Mesendoderm (in vitro differentiated cells): ENCODE results near the gene CRYBB1.
A peak's percentile ranks its signal among the peaks of the same experiment; 100 is the strongest.

ENCODE experiments used
- DNase-seq: peaks from one replicate; pipeline ENCODE4 v3.0.0; 2013
- H2AK5ac ChIP-seq: 2 replicates; pipeline ENCODE4 v1.6.1; 2013; ENCODE audit warnings: low read length, inconsistent platforms
- H2BK120ac ChIP-seq: 2 replicates; pipeline ENCODE4 v1.6.1; 2013; ENCODE audit warnings: low read depth, mild to moderate bottlenecking, low read length, moderate library complexity, mixed read lengths
- H2BK15ac ChIP-seq: replicated peaks from 2 replicates; pipeline ENCODE4 v1.6.1; 2013; ENCODE audit warnings: low read depth, mild to moderate bottlenecking, moderate library complexity
- H2BK5ac ChIP-seq: 2 replicates; pipeline ENCODE4 v1.6.1; 2013; ENCODE audit warnings: low read length, inconsistent platforms
- H3K18ac ChIP-seq: 2 replicates; pipeline ENCODE4 v1.6.1; 2013; ENCODE audit warnings: mild to moderate bottlenecking, low read length, mixed read lengths
- H3K23ac ChIP-seq: one replicate; pipeline ENCODE4 v1.6.1; 2013; ENCODE audit warnings: low read length
- H3K27ac ChIP-seq: 2 replicates; pipeline ENCODE4 v1.5.1; 2013; ENCODE audit warnings: low read depth, mild to moderate bottlenecking, inconsistent platforms, low read length, moderate library complexity
- H3K27me3 ChIP-seq: 2 replicates; pipeline ENCODE4 v1.6.1; 2013; ENCODE audit warnings: low read length, control low read depth, mild to moderate bottlenecking, inconsistent platforms; ENCODE audit not compliant: insufficient read depth, poor library complexity
- H3K36me3 ChIP-seq: 2 replicates; pipeline ENCODE4 v1.6.1; 2013; ENCODE audit warnings: low read length, inconsistent platforms; ENCODE audit not compliant: control insufficient read depth, insufficient read depth
- H3K4ac ChIP-seq: one replicate; pipeline ENCODE4 v1.6.1; 2013; ENCODE audit warnings: low read depth, mild to moderate bottlenecking, low read length, moderate library complexity
- H3K4me1 ChIP-seq: 2 replicates; pipeline ENCODE4 v1.6.1; 2013; ENCODE audit warnings: low read depth, low read length, inconsistent platforms; ENCODE audit not compliant: control insufficient read depth
- H3K4me2 ChIP-seq: 2 replicates; pipeline ENCODE4 v1.6.1; 2013; ENCODE audit warnings: low read length
- H3K4me3 ChIP-seq: 2 replicates; pipeline ENCODE4 v1.5.1; 2013; ENCODE audit warnings: mild to moderate bottlenecking, low read length
- H3K56ac ChIP-seq: one replicate; pipeline ENCODE4 v1.6.1; 2013; ENCODE audit warnings: low read length
- H3K79me1 ChIP-seq: 2 replicates; pipeline ENCODE4 v1.6.1; 2013; ENCODE audit warnings: low read length, inconsistent platforms
- H3K79me2 ChIP-seq: 2 replicates; pipeline ENCODE4 v1.6.1; 2013; ENCODE audit warnings: mild to moderate bottlenecking, low read length; ENCODE audit not compliant: control insufficient read depth, insufficient read depth
- H3K9ac ChIP-seq: 2 replicates; pipeline ENCODE4 v1.6.1; 2013; ENCODE audit warnings: low read length, inconsistent platforms
- H4K5ac ChIP-seq: one replicate; pipeline ENCODE4 v1.6.1; 2013; ENCODE audit warnings: low read length
- H4K8ac ChIP-seq: one replicate; pipeline ENCODE4 v1.6.1; 2013; ENCODE audit warnings: low read depth, mild to moderate bottlenecking, control low read depth, low read length, moderate library complexity
- whole genome bisulfite sequencing: extraction: QIAGEN DNeasy Blood & Tissue Kit; methylation state at CpG from one replicate; pipeline ENCODE4 v1.1.7; 2013; ENCODE audit warnings: low lambda C conversion rate, missing lambda C conversion rate; ENCODE audit not compliant: insufficient coverage; ENCODE audit errors: extremely low coverage; 5-methylcytosine and 5-hydroxymethylcytosine counted together

Gene CRYBB1

DNA sequence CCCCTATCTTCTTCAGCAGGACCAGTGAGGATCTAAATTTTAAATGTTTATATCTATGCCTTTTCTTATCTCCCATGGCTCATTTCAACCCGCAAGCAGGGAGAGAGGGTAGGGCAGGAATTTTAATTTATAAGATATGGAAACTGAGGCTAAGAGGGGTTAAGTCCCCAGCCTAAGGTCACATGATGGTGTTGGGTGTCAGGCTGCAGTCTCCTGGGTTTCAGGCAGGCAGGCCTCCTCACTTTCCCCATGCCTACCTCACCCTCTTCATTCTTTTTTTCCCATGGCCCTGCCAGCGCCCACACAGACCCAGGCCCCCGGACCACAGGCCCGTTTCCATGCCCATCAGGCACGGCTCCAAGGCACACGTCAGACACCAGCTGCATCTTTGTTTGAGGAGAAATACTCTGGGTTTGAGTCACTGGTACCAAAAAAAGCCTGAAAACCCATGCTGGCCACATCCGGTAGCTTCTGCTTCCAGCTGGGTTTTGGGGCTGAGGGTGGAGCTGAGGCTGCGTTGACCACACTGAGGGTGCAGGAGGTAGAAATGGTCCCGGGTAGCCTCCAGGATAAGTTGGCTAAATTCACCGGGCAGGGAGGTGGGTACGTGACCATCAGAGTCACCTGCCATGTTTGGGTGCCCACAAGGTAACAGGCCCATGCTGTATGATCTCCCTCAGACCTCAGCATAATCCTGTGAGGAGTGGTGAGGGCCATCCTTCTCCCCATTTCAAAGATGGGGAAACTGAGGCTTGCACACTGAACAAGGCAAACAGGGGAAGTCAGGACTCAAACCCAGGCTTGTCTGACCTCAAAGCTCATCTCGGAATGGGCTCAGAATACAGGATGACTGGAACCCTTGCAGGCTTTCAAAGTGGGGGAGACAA is 7.5 kb downstream of the CRYBB1 start:
- Histone ChIP-seq H3K56ac (peak overlapping the region; percentile 59), H4K5ac (no peak overlapping the region), H2BK15ac (no peak overlapping the region), H3K79me2 (no peaks in the 10 kb centered on the region), H2AK5ac (peak overlapping the region; percentile 76), H3K27ac (no peak overlapping the region), H2BK5ac (no peak overlapping the region), H3K4ac (peak overlapping the region; percentile 2), H3K4me2 (no peak overlapping the region), H3K27me3 (no peaks in the 10 kb centered on the region), H3K9ac (no peak overlapping the region), H3K4me3 (no peak overlapping the region), H3K79me1 (no peaks in the 10 kb centered on the region), H4K8ac (no peak overlapping the region), H3K36me3 (no peaks in the 10 kb centered on the region), H3K18ac (no peak overlapping the region), H3K23ac (no peak overlapping the region), H2BK120ac (no peak overlapping the region), H3K4me1 (peaks cover 9% of the 10 kb centered on the region)
- no peak for DNase-seq
- WGBS = no CpG with 5 or more reads among the region's 12 CpGs

- Histone ChIP-seq H3K79me2 (no peaks in the 10 kb centered on the region), H2BK15ac (no peak overlapping the region), H4K5ac (no peak overlapping the region), H2BK5ac (no peak overlapping the region), H3K9ac (no peak overlapping the region), H3K36me3 (no peaks in the 10 kb centered on the region), H3K18ac (no peak overlapping the region), H3K4me2 (no peak overlapping the region), H4K8ac (no peak overlapping the region), H3K4ac (no peak overlapping the region), H2BK120ac (no peak overlapping the region), H3K4me1 (peaks cover 6% of the 10 kb centered on the region), H3K79me1 (no peaks in the 10 kb centered on the region), H3K27me3 (no peaks in the 10 kb centered on the region), H3K56ac (no peak overlapping the region), H3K23ac (no peak overlapping the region), H3K27ac (no peak overlapping the region), H3K4me3 (no peak overlapping the region), H2AK5ac (no peak overlapping the region)
- WGBS = 100% methylated on average over 2 of the region's 2 CpGs
- no peak for DNase-seq
These were observed 8.5 kb downstream of the CRYBB1 start for GRCh38 chr22:26609287-26609686.

GRCh38 chr22:26608129-26608528 is 9.7 kb downstream of the CRYBB1 start:
- Histone ChIP-seq H3K79me2 (no peaks in the 10 kb centered on the region), H3K36me3 (no peaks in the 10 kb centered on the region), H3K4me2 (no peak overlapping the region), H4K5ac (no peak overlapping the region), H2AK5ac (no peak overlapping the region), H3K18ac (no peak overlapping the region), H3K9ac (no peak overlapping the region), H3K4me1 (peaks cover 5% of the 10 kb centered on the region), H4K8ac (no peak overlapping the region), H2BK15ac (no peak overlapping the region), H3K27ac (no peak overlapping the region), H2BK120ac (no peak overlapping the region), H3K56ac (no peak overlapping the region), H2BK5ac (no peak overlapping the region), H3K27me3 (no peaks in the 10 kb centered on the region), H3K79me1 (no peaks in the 10 kb centered on the region), H3K4ac (no peak overlapping the region), H3K4me3 (no peak overlapping the region), H3K23ac (no peak overlapping the region)
- WGBS = no CpG with 5 or more reads among the region's 2 CpGs
- no peak for DNase-seq

GRCh38 chr22:26606611-26607010 is 11.2 kb downstream of the CRYBB1 start:
- Histone ChIP-seq H2BK15ac (no peak overlapping the region), H4K8ac (no peak overlapping the region), H3K18ac (no peak overlapping the region), H3K4me3 (no peak overlapping the region), H3K27me3 (no peaks in the 10 kb centered on the region), H2BK120ac (no peak overlapping the region), H3K4ac (no peak overlapping the region), H3K79me1 (no peaks in the 10 kb centered on the region), H3K9ac (no peak overlapping the region), H3K27ac (no peak overlapping the region), H3K4me2 (no peak overlapping the region), H4K5ac (no peak overlapping the region), H3K79me2 (no peaks in the 10 kb centered on the region), H3K56ac (no peak overlapping the region), H3K36me3 (no peaks in the 10 kb centered on the region), H2AK5ac (no peak overlapping the region), H3K4me1 (no peaks in the 10 kb centered on the region), H3K23ac (no peak overlapping the region), H2BK5ac (no peak overlapping the region)
- WGBS = no CpG with 5 or more reads among the region's 4 CpGs
- no peak for DNase-seq

DNA sequence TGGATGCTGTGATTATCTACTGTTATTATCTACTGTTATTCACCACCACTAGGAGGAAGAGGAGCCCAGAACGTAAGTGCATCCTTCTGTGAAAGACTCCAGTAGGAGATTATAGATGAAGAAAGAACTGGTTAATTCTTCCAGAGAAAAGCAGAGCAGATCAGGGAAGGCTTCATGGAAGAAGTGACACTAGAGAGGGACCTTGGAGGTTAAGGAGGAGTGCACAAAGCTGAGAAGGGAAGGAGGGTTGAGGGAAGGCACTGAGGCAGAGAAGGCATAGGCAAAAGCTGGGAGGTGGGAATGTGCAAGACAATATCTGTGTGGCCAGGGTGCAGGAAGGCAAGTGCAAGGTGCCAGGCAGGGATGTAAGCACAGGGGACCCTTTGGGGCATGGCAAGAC is 13.5 kb downstream of the CRYBB1 start:
- no peak overlapping the region for H3K9ac ChIP-seq
- no peaks in the 10 kb centered on the region for H3K4me1 ChIP-seq
- H3K18ac ChIP-seq = no peak overlapping the region
- H3K79me1 ChIP-seq = no peaks in the 10 kb centered on the region
- no CpG with 5 or more reads among the region's 1 CpG for WGBS
- no peak overlapping the region for H3K4me3 ChIP-seq
- no peak overlapping the region for H2BK120ac ChIP-seq
- H2BK5ac ChIP-seq = no peak overlapping the region
- no peak overlapping the region for H3K4ac ChIP-seq
- no peaks in the 10 kb centered on the region for H3K27me3 ChIP-seq
- no peak for DNase-seq
- H4K8ac ChIP-seq = no peak overlapping the region
- H3K56ac ChIP-seq = peak overlapping the region; percentile 31
- no peaks in the 10 kb centered on the region for H3K79me2 ChIP-seq
- H2BK15ac ChIP-seq = no peak overlapping the region
- no peak overlapping the region for H3K23ac ChIP-seq
- no peak overlapping the region for H2AK5ac ChIP-seq
- no peaks in the 10 kb centered on the region for H3K36me3 ChIP-seq
- H3K27ac ChIP-seq = no peak overlapping the region
- no peak overlapping the region for H4K5ac ChIP-seq
- H3K4me2 ChIP-seq = no peak overlapping the region

DNA sequence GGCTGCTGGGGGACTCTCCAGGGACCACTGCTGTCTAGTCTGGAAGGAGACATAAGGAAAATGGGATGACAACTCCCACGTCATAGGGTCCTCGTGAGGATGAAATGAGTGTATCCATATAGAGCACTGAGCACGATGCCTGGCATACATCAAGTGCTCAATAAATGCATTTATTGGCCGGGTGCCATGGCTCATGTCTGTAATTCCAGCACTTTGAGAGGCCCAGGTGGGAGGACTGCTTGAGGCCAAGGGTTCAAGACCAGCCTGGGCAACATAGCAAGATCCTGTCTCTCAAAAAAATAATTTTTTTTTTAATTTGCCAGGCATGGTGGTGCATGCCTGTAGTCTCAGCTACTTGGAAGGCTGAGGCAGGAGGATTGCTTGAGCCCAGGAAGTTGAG is 15.7 kb downstream of the CRYBB1 start:
- H4K8ac ChIP-seq = no peak overlapping the region
- no peaks in the 10 kb centered on the region for H3K79me1 ChIP-seq
- no peaks in the 10 kb centered on the region for H3K4me1 ChIP-seq
- H3K4me3 ChIP-seq = no peak overlapping the region
- H3K23ac ChIP-seq = no peak overlapping the region
- no peak for DNase-seq
- H3K27ac ChIP-seq = no peak overlapping the region
- H4K5ac ChIP-seq = no peak overlapping the region
- no peak overlapping the region for H2BK120ac ChIP-seq
- H3K27me3 ChIP-seq = no peaks in the 10 kb centered on the region
- no peaks in the 10 kb centered on the region for H3K79me2 ChIP-seq
- no peak overlapping the region for H2BK15ac ChIP-seq
- no peak overlapping the region for H2BK5ac ChIP-seq
- no peak overlapping the region for H3K4me2 ChIP-seq
- no peak overlapping the region for H3K4ac ChIP-seq
- H3K56ac ChIP-seq = no peak overlapping the region
- H2AK5ac ChIP-seq = no peak overlapping the region
- H3K36me3 ChIP-seq = no peaks in the 10 kb centered on the region
- H3K9ac ChIP-seq = no peak overlapping the region
- WGBS = no CpG with 5 or more reads among the region's 4 CpGs
- H3K18ac ChIP-seq = no peak overlapping the region
